T47D (cell line): ENCODE measurements around the gene SLC50A1.

Source experiments
- DNase-seq, 2 experiments: peaks; one replicate each; pipeline versions ENCODE4 v3.0.0 to v3.0.0-alpha.2; 2011 to 2012; ENCODE audit warnings: low read depth in 1 of 2, low spot score in 1 of 2
- JUND ChIP-seq: IDR thresholded peaks from 2 replicates; pipeline ENCODE4 v1.6.1; 2012; ENCODE audit warnings: low read depth
- in situ Hi-C: cut with HindIII; loops from 2 replicates; pipeline ENCODE4 v1.10.0; 2016; ENCODE audit warnings: low sequenced_read_pairs, low pct_unique_long_range_greater_than_20kb

The SLC50A1 gene

DNA sequence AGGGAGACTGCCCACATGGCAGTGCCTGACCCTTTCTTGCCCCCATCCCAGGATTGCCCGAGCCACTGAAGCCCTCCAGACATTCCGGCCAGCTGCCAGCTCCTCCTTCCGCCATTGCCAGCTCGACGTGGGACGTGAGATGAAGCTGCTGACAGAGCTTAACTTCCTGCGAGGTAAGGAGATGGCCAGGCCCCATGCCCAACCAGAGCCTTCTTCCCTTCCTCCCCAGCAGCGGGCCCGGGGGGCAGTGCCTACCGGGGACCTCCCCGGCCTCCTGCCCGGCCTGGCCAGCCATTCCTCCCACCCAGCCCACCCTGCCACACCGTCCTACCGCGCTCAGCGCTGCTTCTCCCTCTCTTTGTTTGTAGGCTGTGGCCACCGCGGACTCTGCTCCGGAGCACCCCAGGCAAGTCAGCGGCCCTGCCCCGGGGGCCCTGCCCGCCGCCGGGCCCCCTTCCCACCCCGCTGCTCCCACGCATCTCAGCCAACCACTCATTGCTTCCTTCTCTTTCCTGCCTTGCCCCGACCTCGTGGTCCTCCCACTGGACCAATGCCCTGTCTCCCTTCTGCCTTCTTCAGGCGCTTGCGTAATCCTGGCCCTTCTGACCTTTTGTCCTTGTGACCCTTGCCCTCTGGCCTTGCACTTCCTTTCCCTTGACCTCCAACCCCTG, 42.9 kb downstream of the SLC50A1 start:
- no peak for TF ChIP-seq JUND
- peak in 1 of 2 experiments; percentile 35 for DNase-seq
- in situ Hi-C loops = no loop called here

DNA sequence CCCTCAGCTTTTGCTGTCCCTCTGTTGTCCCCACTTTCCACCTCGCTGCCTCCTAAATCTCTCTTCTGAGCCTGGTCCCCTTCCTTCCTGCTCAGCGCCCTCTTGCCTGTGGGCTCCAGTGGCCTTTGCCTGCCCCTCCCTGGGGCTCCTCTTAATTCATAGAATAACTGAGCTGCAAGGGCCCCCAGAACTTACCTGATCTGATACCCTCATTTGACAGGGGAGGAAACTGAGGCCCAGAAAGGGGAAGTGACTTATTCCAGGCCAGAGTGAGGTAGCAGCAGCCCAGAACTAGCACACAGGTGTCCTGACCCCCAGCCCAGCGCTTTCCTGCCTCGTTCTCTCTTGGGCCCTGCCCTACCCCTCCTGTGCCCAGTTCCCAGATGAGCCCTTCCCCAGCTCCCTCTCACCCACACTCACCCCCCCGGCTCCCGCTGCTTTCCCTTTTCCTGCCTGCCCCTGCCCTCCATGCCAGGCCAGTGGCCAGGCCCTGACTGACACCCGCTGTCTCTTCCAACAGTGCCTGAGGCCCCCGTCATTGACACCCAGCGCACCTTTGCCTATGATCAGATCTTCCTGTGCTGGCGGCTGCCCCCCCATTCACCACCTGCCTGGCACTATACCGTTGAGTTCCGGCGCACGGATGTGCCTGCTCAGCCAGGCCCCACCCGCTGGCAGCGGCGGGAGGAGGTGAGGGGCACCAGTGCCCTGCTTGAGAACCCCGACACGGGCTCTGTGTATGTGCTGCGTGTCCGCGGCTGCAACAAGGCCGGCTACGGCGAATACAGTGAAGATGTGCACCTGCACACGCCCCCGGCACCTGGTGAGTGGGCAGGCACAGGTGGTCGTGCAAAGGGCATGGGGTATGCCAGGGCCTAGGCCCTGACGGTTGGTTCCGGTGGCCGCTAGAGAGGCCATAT, 43.7 kb downstream of the SLC50A1 start:
- TF ChIP-seq JUND = no peak
- peak in 1 of 2 experiments; percentile 33 for DNase-seq
- in situ Hi-C loops = no loop called here

DNA sequence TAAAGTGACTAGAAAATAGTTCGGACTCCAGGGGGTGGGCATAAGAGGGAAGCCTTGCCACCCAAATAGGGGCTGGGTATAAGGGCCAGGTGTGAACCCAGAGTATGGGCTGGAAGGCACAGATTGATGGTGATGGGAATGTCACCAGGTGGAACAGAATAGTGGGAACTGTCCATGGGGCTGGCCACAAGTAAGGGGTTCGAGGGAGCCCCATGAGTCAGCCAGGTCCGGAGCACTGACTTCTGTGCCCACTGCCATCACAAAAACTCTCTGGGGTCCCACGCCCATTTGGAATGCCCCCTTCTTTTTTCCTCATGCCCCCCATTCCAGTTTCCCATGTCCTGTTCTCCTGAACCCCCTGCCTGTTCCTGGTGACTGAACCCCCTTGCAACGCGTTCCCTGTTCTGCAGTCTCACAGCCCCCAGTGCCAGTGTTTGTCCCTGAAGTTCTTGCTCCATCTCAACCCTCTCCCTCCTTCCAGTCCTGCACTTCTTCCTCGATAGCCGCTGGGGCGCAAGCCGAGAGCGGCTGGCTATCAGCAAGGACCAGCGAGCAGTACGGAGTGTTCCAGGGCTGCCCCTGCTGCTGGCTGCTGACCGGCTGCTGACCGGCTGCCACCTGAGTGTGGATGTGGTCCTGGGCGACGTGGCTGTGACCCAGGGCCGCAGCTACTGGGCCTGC, 45.9 kb downstream of the SLC50A1 start:
- no peak for DNase-seq
- in situ Hi-C loops = no loop called here
- no peak for TF ChIP-seq JUND

DNA sequence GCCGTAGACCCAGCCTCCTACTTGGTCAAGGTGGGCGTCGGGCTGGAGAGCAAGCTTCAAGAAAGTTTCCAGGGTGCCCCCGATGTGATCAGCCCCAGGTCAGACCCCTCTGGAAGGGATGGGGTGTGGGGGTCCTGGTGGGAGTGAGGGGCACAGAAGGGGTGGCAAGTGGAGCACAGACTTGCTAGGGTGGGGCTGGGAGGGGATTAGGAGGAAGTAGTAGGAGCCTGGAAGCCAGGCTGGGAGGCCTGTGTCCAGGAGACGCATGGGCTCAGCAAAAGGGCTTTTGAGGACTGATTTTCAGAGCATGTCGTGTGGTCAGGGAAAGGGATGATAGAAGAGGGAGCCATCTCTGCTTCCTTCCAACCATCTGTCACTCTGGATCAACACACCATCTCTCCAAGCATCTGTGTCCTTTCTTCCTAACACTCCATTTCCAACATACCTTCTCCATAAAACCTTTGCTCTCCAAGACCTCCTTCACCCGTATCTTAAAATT, 46.4 kb downstream of the SLC50A1 start:
- peak in 1 of 2 experiments; percentile 29 for DNase-seq

DNA sequence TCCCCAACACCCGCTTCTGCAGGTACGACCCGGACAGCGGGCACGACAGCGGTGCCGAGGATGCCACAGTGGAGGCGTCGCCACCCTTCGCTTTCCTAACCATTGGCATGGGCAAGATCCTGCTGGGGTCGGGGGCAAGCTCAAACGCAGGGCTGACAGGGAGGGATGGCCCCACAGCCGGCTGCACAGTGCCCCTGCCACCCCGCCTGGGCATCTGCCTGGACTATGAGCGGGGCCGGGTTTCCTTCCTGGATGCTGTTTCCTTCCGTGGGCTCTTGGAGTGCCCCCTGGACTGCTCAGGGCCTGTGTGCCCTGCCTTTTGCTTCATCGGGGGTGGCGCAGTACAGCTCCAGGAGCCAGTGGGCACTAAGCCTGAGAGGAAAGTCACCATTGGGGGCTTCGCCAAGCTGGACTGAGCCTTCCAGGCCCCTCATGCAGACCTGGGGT, 48.1 kb downstream of the SLC50A1 start:
- no peak for TF ChIP-seq JUND
- DNase-seq = no peak
- in situ Hi-C loops = no loop called here

More for the DNA sequence above, 46.4 kb downstream of the SLC50A1 start:
- in situ Hi-C loops = no loop called here
- no peak for TF ChIP-seq JUND

DNA sequence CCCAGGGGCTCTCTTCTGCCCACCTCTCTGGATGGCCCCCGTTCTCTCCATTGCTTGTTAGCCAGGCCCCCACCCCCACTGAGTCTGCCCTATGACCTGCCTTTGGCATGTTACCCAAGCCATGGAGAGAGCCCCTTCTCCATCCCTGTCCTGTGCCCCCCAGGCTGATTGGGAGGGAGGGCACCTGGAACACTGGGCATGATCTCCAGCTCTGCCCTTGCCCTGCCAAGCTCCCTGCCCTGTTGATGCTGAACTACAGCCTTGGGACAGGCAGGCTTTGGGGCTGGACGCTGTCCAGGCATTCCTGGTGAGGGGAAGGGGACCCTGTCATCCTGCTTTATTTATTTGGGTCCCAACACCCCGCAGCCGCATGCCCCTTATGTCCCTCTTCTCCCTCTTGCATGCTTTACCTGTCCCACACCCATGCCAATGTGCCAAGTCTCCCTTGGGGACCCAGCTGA, 48.7 kb downstream of the SLC50A1 start:
- peak in 1 of 2 experiments; percentile 67 for DNase-seq
- in situ Hi-C loops = no loop called here
- no peak for TF ChIP-seq JUND

DNA sequence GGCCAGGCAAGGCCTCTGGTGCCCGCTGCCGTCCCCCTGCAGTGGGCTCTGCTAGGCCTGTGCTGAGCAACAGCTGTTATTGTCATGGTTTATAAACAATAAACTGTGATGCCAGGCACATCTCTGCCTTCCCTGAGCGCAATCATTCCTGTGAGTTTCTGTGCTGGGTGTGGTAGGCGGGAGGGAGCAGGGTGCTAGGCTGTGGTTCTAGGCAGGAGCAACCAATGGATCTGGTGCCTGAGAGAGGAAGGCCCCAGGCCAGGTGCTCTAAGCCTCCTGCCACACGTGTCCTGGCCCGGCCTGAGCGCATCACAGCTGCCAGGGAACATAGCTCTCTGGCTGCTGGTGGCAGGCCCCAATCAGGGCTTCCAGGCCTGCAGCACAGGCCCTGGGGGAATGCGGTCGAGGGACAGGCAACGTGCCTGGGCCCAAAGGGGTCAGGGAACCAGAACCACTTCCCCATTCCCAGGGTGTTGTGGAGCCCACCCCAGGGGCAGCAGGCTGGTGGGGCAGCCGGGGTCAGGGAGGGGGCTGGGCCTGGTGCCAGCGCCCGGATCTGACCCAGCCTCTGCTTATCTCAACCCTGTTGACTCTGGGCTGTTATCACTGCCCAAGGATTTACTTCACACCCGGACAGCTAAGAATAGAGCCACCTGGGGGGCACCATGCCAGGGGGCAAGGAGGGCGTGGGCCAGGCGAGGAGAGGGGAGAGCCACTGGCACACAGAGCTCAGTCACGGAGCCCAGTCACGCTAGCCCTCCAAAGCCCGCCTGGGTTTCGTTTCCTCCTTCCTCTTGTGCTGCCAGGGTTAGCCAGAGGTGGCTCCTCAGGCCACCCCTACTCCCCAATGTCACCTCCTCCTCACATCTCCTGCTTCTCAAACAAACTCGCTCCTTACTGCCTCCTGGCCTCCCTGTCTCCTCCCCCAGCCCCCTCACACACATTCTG, 49.5 kb downstream of the SLC50A1 start:
- DNase-seq = peak in 1 of 2 experiments; percentile 67
- no peak for TF ChIP-seq JUND
- in situ Hi-C loops = no loop called here

DNA sequence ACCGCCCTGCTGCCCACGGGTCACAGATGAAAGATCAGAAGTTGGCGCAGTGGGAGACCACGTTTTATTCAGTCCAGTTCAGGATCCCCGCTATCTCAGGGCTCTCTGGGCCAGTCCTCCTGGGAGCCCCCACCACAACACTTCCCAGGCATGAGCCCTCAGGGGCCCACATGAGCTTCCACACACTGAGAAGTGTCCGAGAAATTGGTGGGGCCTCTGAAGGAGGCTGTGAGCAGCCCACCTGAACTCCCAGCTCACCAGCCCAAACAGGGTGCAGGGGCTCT, 50.1 kb downstream of the SLC50A1 start:
- TF ChIP-seq JUND = no peak
- no peak for DNase-seq
- in situ Hi-C loops = no loop called here

DNA sequence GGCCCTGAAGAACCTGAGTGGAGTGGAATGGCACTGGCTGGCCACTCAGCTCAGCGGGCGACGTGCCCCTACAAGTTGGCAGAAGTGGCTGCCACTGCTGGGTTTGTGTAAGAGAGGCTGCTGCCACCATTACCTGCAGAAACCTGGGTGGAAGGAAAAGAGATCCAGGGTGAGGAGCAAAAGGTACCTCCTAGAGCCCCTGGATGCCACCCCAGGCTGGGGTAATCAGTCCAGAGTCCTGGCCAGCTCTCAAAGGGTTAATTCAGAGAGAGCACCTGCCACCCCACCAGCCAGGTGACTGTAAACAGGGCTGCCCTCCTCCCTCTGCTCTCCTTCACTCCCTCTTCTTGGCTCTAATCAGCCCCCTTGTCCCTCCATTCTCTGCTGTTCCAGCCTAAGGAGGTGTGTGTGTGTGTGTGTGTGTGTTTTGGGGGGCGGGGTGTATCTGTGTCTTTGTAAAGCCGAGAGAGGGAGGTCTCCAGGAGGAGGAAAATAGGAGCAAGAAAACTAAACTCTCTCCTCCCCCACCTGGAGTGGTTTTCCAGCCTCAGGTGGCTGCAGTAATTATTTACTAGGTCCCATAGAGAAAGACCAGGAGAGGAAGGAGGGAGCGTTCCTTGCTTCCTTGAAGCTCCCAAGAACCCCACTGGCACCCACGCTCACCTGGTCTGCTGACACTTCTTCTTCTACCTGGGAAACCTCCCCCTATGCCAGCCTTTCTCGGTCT, 50.6 kb downstream of the SLC50A1 start:
- in situ Hi-C loops = no loop called here
- peak in 1 of 2 experiments; percentile 47 for DNase-seq
- no peak for TF ChIP-seq JUND

DNA sequence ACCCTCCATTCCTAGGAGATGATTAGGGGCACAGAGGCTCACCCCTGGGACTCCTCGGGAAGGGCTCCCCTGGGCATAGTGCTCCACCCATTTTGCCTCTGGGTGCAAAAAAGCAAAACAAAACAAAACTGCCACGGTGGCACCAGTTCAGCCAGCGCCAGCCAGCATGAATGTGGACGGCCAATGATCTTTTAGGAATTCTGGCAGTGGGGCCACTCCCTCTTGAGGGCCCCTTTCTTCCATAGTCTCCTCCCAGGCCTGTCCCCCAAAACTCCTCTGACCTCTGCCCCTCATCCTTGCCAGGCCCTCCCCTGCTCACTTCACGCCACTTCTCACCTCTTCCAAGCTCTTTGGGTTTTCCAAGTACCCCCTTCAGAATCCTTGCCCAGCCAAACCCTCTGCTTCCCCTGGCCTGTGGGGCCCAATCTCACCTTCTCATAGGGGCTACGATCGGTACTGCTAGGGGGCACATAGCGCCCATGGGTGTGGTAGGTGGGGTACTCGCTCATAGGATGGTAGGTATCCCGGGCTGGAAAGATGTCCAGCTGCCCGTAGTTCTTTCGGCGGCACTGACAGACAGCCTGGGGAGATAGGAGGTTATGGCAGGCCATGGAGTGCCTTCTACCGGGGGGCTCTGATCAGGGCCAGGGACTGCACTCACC, 51.3 kb downstream of the SLC50A1 start:
- TF ChIP-seq JUND = no peak
- DNase-seq = peak in 1 of 2 experiments; percentile 53
- in situ Hi-C loops = no loop called here

DNA sequence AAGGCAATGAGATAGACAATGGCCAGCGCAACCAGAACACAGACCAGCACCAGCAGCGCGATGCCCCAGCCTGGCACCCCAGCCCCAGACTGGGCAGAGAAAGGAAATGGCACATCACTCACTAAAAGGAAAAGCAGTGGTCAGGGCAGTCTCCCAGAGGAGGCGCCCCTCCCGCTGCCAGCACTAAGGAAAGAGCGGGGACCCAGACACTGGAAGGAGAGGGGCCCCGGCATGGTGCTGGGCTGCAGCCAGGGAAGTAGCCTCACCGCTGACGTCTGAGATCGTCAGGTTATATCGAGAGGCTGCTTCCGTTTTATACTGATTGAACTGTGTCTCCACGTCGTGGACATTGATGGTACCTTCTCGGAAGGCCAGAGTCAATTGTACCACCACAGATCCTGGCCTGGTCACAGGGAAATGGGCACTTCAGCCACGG, 51.8 kb downstream of the SLC50A1 start:
- TF ChIP-seq JUND = no peak
- in situ Hi-C loops = no loop called here
- peak in 1 of 2 experiments; percentile 39 for DNase-seq
